ENCODE results near the gene TLL1.

The TLL1 gene

DNA sequence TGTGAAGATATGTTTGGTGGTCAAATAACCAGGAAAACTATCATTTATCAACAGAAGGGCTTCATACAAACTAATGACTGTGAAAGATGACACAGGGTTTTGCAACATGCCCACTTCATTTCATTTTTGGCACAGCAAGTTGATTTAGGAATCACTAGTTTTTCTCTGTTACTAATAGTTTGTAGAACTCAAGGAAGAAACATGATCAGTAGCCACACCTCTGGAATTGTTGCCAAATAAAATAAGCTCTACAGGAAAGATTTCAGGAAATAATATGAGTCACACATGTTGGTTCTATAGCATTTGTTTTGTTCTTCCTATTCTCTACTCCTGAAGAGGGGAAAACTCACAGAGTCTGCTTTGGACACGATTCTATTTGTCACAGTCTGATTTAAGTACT lies 255.4 kb downstream of the TLL1 start:
- in situ Hi-C loops (cut with HindIII; ENCODE audit: low sequenced_read_pairs), result no loop called here

- in situ Hi-C loops (cut with HindIII; ENCODE audit: low sequenced_read_pairs), result no loop called here
These were observed 261.2 kb downstream of the TLL1 start for GRCh38 chr4:166134285-166134684.

GRCh38 chr4:166140951-166141350 lies 267.9 kb downstream of the TLL1 start:
- in situ Hi-C loops (cut with HindIII; ENCODE audit: low sequenced_read_pairs), result no loop called here

DNA sequence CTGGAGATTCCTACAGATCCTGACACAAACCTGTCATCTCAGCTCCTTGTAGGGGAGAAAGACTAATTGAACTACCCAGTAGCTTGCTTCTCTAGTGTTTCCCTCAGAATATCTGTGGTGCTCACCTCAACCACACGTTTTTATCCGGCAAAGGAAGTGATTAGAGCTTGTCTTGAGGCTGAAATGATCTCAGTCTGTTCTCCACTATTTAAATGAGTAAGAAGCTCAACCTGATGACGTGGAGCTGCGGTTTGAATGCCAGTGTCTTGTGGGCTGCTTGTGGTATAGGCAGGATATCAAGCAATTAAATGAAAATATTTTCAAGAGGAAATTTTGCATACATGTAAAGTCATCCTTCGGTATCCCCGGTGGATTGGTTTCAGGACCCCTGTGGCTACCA lies 270.2 kb downstream of the TLL1 start:
- in situ Hi-C loops (cut with HindIII; ENCODE audit: low sequenced_read_pairs), result no loop called here

DNA sequence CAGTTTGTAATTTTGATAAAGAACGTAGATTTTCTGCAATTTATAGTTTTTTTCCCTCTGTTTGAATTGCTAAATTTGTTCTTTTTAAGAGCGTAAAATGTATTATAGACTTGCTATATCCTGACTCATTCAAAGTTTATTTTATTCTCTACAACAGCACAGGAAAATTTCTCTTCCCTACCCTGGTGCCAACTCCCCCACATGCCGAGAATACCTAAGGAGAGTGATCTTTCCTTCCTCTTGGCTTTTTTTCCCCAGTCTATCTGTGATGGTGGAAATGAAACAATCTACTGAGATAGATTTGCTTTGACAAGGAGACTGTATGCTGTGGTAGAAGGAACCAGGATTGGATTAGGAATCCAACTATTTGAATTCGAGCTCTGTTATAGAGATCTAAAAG lies 271.6 kb downstream of the TLL1 start:
- in situ Hi-C loops (cut with HindIII; ENCODE audit: low sequenced_read_pairs), result no loop called here

DNA sequence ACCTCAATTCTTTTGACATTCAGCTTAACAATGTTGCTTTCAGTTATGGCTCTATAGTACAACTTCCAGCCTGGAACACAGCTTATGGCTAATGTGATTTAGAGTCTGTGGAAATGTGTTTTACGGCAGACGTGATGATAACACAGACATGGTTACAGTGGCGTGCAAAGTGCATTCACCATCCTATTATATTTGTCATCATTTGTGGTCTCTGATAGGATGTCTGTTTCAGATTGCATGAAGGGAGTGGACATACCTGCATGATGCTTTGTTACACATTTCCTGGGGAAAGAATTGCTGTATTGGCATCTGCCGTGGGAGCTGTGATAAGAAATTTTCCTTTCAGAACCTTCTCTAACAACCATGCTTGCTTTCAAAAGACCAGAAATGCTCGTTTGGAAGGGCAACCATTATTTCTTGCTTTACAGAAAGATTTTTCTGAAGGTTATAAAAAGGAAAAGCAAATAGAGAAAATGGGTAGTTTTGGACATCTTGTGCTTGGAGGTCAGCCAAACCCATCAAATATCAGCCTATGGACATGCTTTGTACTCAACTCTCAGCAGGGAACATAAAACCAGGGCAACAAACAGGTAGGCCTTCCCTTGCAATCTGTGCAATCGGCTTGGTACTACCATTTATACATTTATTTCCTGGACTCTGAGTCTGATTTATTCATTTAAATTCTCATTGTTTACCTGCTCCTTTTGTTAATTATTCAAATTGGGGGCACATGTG lies 273.9 kb downstream of the TLL1 start:
- in situ Hi-C loops (cut with HindIII; ENCODE audit: low sequenced_read_pairs), result no loop called here

Data from endothelial cell of hepatic sinusoid (primary cell).